H1 (cell line): ENCODE results near the gene GNAI2. TPM values are rescaled to one million over a fixed set of nuclear protein-coding genes. Genes with fewer than 3 reads are reported as not detected.

Experiments used
- CTCF ChIA-PET: fragments of 300-600 bp; sonication (Branson Sonifier 250); formaldehyde crosslinking; loops from one replicate; lab custom pipeline; 2021; ENCODE audit not compliant: partially characterized antibody; lab: Charles Lee
- POLR2A ChIA-PET: fragments of 300-600 bp; sonication (Branson Sonifier 250); formaldehyde crosslinking; loops from one replicate; lab custom pipeline; 2021; ENCODE audit warnings: inconsistent platforms; ENCODE audit not compliant: partially characterized antibody; lab: Charles Lee
- DNase-seq, 2 experiments: peaks; one replicate each; pipeline versions ENCODE4 v3.0.0 to v3.0.0-alpha.2; 2010 to 2022; ENCODE audit warnings: low spot score in 2 of 2, low read depth in 1 of 2, mixed read lengths in 1 of 2
- FAIRE-seq: peaks from 2 replicates; lab custom pipeline; 2011; peaks lifted over from hg19 to GRCh38; lab: Jason Lieb, UNC
- H2AFZ ChIP-seq: 2 replicates; pipeline ENCODE4 v1.8.1; 2012; ENCODE audit warnings: low read length, inconsistent platforms
- H2AK5ac ChIP-seq: 2 replicates; pipeline ENCODE4 v1.6.1; 2013; ENCODE audit warnings: low read depth, low read length
- H2BK120ac ChIP-seq: replicated peaks from 2 replicates; pipeline ENCODE3; 2013; ENCODE audit warnings: low read depth, low read length, inconsistent platforms
- H2BK12ac ChIP-seq: 2 replicates; pipeline ENCODE4 v1.6.1; 2013; ENCODE audit warnings: low read depth, low read length
- H2BK15ac ChIP-seq: 2 replicates; pipeline ENCODE4 v1.6.1; 2013; ENCODE audit warnings: low read length
- H2BK20ac ChIP-seq: 2 replicates; pipeline ENCODE4 v1.6.1; 2013; ENCODE audit warnings: low read length
- H2BK5ac ChIP-seq: 2 replicates; pipeline ENCODE4 v1.6.1; 2013; ENCODE audit warnings: low read depth, low read length
- H3K14ac ChIP-seq: 2 replicates; pipeline ENCODE4 v1.6.1; 2013; ENCODE audit warnings: inconsistent platforms; ENCODE audit not compliant: insufficient read length
- H3K18ac ChIP-seq: 2 replicates; pipeline ENCODE4 v1.6.1; 2013; ENCODE audit warnings: low read length; ENCODE audit errors: extremely low read depth
- H3K23ac ChIP-seq: 2 replicates; pipeline ENCODE4 v1.6.1; 2013; ENCODE audit warnings: inconsistent platforms; ENCODE audit not compliant: insufficient read length
- H3K23me2 ChIP-seq: 2 replicates; pipeline ENCODE4 v1.6.1; 2013; ENCODE audit warnings: low read depth, low read length
- H3K27ac ChIP-seq: 2 replicates; pipeline ENCODE4 v1.6.1; 2011; ENCODE audit warnings: low read depth, low read length, inconsistent platforms
- H3K27me3 ChIP-seq, 4 experiments: replicated peaks in 1 of 4; 1 replicate in 1 of 4; 2 replicates in 3 of 4; pipeline versions ENCODE4 v1.6.1 to v1.8.1; 2011 to 2013; ENCODE audit warnings: low read length in 3 of 4, mild to moderate bottlenecking in 3 of 4, inconsistent platforms in 2 of 4, mixed read lengths in 2 of 4, moderate library complexity in 1 of 4; ENCODE audit not compliant: control insufficient read depth in 3 of 4, insufficient read depth in 3 of 4; ENCODE audit errors: extremely low read depth in 1 of 4
- H3K36me3 ChIP-seq, 4 experiments: 2 replicates each; pipeline versions ENCODE4 v1.6.1 to v1.8.1; 2011 to 2013; ENCODE audit warnings: mild to moderate bottlenecking in 4 of 4, low read length in 3 of 4, moderate library complexity in 2 of 4, control low read depth in 1 of 4, inconsistent platforms in 1 of 4; ENCODE audit not compliant: insufficient read depth in 4 of 4, control insufficient read depth in 2 of 4
- H3K4ac ChIP-seq: replicated peaks from 2 replicates; pipeline ENCODE3; 2013; ENCODE audit warnings: low read length, low read depth, mixed read lengths, inconsistent platforms; ENCODE audit not compliant: insufficient read length
- H3K4me1 ChIP-seq, 4 experiments: replicated peaks in 1 of 4; 1 replicate in 1 of 4; 2 replicates in 3 of 4; pipeline versions ENCODE4 v1.6.1 to v1.8.1; 2011 to 2013; ENCODE audit warnings: low read length in 3 of 4, inconsistent platforms in 2 of 4, mixed read lengths in 1 of 4; ENCODE audit not compliant: insufficient read depth in 4 of 4, control insufficient read depth in 3 of 4
- H3K4me2 ChIP-seq, 2 experiments: 2 replicates each; pipeline versions ENCODE4 v1.6.1 to v1.8.1; 2011 to 2013; ENCODE audit warnings: low read depth in 2 of 2, low read length in 2 of 2, control low read depth in 1 of 2, inconsistent platforms in 1 of 2, mild to moderate bottlenecking in 1 of 2; ENCODE audit not compliant: insufficient read depth in 1 of 2
- H3K4me3 ChIP-seq, 4 experiments: fragments of 200-600, 300-600 bp in 1 of 4; sonication (generic), shearing (Covaris generic), sonication (Bioruptor Twin) in 1 of 4; 2 replicates each; pipeline versions ENCODE4 v1.5.1 to v1.8.1; 2011 to 2016; ENCODE audit warnings: low read length in 4 of 4, low read depth in 3 of 4, control low read depth in 2 of 4, inconsistent platforms in 2 of 4, mild to moderate bottlenecking in 2 of 4, mixed read lengths in 1 of 4, moderate library complexity in 1 of 4; ENCODE audit not compliant: insufficient read depth in 2 of 4; ENCODE audit errors: extremely low read depth in 1 of 4
- H3K56ac ChIP-seq: replicated peaks from 2 replicates; pipeline ENCODE3; 2013; ENCODE audit warnings: low read depth, mild to moderate bottlenecking, mixed read lengths, low read length, inconsistent platforms; ENCODE audit not compliant: insufficient read length
- H3K79me1 ChIP-seq: 2 replicates; pipeline ENCODE4 v1.6.1; 2013; ENCODE audit warnings: low read depth, low read length, control low read depth
- H3K79me2 ChIP-seq, 2 experiments: 2 replicates each; pipeline versions ENCODE4 v1.6.1 to v1.8.1; 2012 to 2013; ENCODE audit warnings: low read length in 2 of 2, mild to moderate bottlenecking in 2 of 2, inconsistent platforms in 1 of 2; ENCODE audit not compliant: insufficient read depth in 2 of 2, control insufficient read depth in 1 of 2
- H3K9ac ChIP-seq, 4 experiments: replicated peaks in 1 of 4; 1 replicate in 1 of 4; 2 replicates in 3 of 4; pipeline versions ENCODE4 v1.6.1 to v1.8.1; 2011 to 2013; ENCODE audit warnings: low read depth in 3 of 4, low read length in 3 of 4, control low read depth in 2 of 4, mild to moderate bottlenecking in 2 of 4, moderate library complexity in 2 of 4, inconsistent platforms in 1 of 4; ENCODE audit errors: extremely low read depth in 1 of 4
- H3K9me3 ChIP-seq, 2 experiments: 2 replicates each; pipeline versions ENCODE4 v1.6.1 to v1.8.1; 2012 to 2013; ENCODE audit warnings: mild to moderate bottlenecking in 2 of 2, moderate library complexity in 2 of 2, control low read depth in 1 of 2, inconsistent platforms in 1 of 2, low read depth in 1 of 2, low read length in 1 of 2, mixed read lengths in 1 of 2; ENCODE audit not compliant: insufficient read depth in 2 of 2
- H4K20me1 ChIP-seq, 2 experiments: replicated peaks in 1 of 2; 2 replicates each; pipeline versions ENCODE3 to v1.8.1; 2011 to 2013; ENCODE audit warnings: inconsistent platforms in 2 of 2, low read length in 2 of 2, mild to moderate bottlenecking in 1 of 2; ENCODE audit not compliant: insufficient read depth in 2 of 2, control insufficient read depth in 1 of 2
- H4K5ac ChIP-seq: 2 replicates; pipeline ENCODE4 v1.6.1; 2013; ENCODE audit warnings: low read length, low read depth, mixed read lengths, inconsistent platforms; ENCODE audit not compliant: insufficient read length
- H4K8ac ChIP-seq: 2 replicates; pipeline ENCODE4 v1.8.0; 2013; ENCODE audit warnings: mild to moderate bottlenecking, moderate library complexity, low read length, inconsistent platforms; ENCODE audit not compliant: insufficient read depth; ENCODE audit errors: extremely low read depth
- H4K91ac ChIP-seq: replicated peaks from 2 replicates; pipeline ENCODE3; 2013; ENCODE audit warnings: low read length, mixed read lengths, inconsistent platforms; ENCODE audit not compliant: insufficient read length
- CTCF ChIP-seq, 3 experiments: IDR thresholded peaks; 1 replicate in 2 of 3; 2 replicates in 1 of 3; pipeline versions ENCODE4 v1.5.1 to v1.6.1; 2011; ENCODE audit warnings: low read length in 3 of 3, mild to moderate bottlenecking in 3 of 3, inconsistent platforms in 2 of 3, low read depth in 1 of 3, moderate library complexity in 1 of 3; ENCODE audit not compliant: insufficient read depth in 1 of 3; ENCODE audit errors: control extremely low read depth in 1 of 3
- POU5F1 ChIP-seq: IDR thresholded peaks from 2 replicates; pipeline ENCODE4 v1.6.1; 2011; ENCODE audit warnings: low read depth, mild to moderate bottlenecking, low read length, moderate library complexity
- RAD21 ChIP-seq, 2 experiments: IDR thresholded peaks in 1 of 2; conservative IDR thresholded peaks in 1 of 2; 2 replicates each; pipeline ENCODE4 v1.6.1; 2011; ENCODE audit warnings: low read depth in 2 of 2, low read length in 2 of 2, improper control_type of control experiment in 1 of 2, inconsistent platforms in 1 of 2, mild to moderate bottlenecking in 1 of 2, moderate library complexity in 1 of 2
- TAF1 ChIP-seq: IDR thresholded peaks from 2 replicates; pipeline ENCODE4 v1.6.1; 2011; ENCODE audit warnings: mild to moderate bottlenecking, low read depth, low read length
- WGBS, 2 experiments: shearing (Covaris generic) in 1 of 2; methylation state at CpG; one replicate each; pipeline versions ENCODE4 v1.1.6 to v1.1.7; 2013 to 2015; ENCODE audit warnings: low lambda C conversion rate in 2 of 2, mixed read lengths in 2 of 2, inconsistent platforms in 1 of 2, low coverage in 1 of 2, missing lambda C conversion rate in 1 of 2; ENCODE audit not compliant: insufficient replicate concordance in 2 of 2, insufficient coverage in 1 of 2, insufficient read length in 1 of 2; ENCODE audit errors: extremely low coverage in 1 of 2, missing lambda C conversion rate in 1 of 2; 5-methylcytosine and 5-hydroxymethylcytosine counted together
- polyA plus RNA-seq, 7 experiments: library from polyadenylated mRNA; depleted of rRNA in 3 of 7; stranded (reverse) in 5 of 7; unstranded in 2 of 7; fragments of >200 nt in 5 of 7; fragments of 200-250 nt in 2 of 7; gene quantifications; 1 replicate in 5 of 7; 2 replicates in 1 of 7; 4 replicates in 1 of 7; pipeline versions ENCODE4 v1.2.1 to v1.2.3, GENCODE V29; 2011 to 2013; ENCODE audit warnings: missing spikeins in 2 of 7, mixed read lengths in 2 of 7
- total RNA-seq: library from RNA; stranded (reverse); fragmentation: NEBNext Ultra II Directional; extraction: Animal tissue kit (Norgen Biotek cat#: 25700); gene quantifications from 2 replicates; pipeline ENCODE4 v1.2.1, GENCODE V29; 2021

Gene GNAI2
- total and polyA plus RNA-seq, 2 of the 8 experiments (the other 6 are each of a cell fraction or from before 2014, with no cell fraction given) = 168 to 539 TPM

DNA sequence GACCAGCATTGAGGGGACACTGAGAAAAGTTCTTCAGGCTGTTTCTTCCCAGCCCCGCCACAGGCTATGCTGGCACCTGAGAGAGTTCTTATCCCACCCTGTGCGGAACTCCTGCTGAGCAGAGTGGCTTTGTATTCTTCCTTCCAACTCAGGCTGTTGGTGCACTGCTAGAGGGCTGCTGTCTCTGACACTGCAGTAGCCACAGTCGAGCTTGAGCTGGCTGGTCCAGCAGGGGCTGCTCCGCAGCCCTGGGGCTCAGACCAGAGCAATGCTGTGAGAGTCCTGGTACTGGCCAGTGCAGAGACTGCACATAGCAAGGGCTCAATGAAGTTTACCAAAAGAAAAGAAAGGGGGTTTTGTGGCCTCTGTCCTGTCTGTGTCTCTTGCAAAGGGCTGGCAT lies 3.6 kb downstream of the GNAI2 start:
- no peak overlapping the region for H3K9ac ChIP-seq
- H2BK5ac ChIP-seq = 0 out of 2 replicates have a peak overlapping the region, but pooled peaks have one; percentile 18
- H4K91ac ChIP-seq = no peak overlapping the region
- H3K4ac ChIP-seq = no peak overlapping the region
- ChIA-PET POLR2A (interaction anchor here (1.1 to 3.4 kb wide), 5 partner anchors 11 to 44 kb away, joined by 3 to 41 read pairs (median 9); no protein-coding TSS in a partner anchor), CTCF (interaction anchor here (1.7 to 53.5 kb wide), 4 partner anchors 18 to 116 kb away, joined by 5 to 2149 read pairs (median 1135); partner anchors contain the start of genes GNAI2, GNAT1, LSMEM2 and SEMA3B)
- H3K9me3 ChIP-seq = no peaks in the 10 kb centered on the region
- no peak for FAIRE-seq
- no peak for DNase-seq
- 0 out of 8 replicates have a peak overlapping the region, but pooled peaks of 1 of the 4 experiments have one; percentile 14 for H3K4me3 ChIP-seq
- 71% methylated on average over 4 of the region's 4 CpGs; no CpG with 5 or more reads in 1 of the 2 experiments for WGBS, 2 experiments
- H3K23ac ChIP-seq = no peak overlapping the region
- no peak overlapping the region for H3K27ac ChIP-seq
- H2AK5ac ChIP-seq = no peak overlapping the region
- peaks cover 0 to 3% (median 0%) of the 10 kb centered on the region in 4 experiments; a peak in 1 of 8 replicates for H3K36me3 ChIP-seq
- peaks cover 6 to 67% (median 61%) of the 10 kb centered on the region in 4 experiments for H3K4me1 ChIP-seq
- H4K20me1 ChIP-seq = peaks cover 15 to 41% of the 10 kb centered on the region in 2 experiments
- no peak overlapping the region for H2BK120ac ChIP-seq
- H2BK15ac ChIP-seq = 0 out of 2 replicates have a peak overlapping the region, but pooled peaks have one; percentile 31
- H3K27me3 ChIP-seq = no peaks in the 10 kb centered on the region
- no peak overlapping the region for H3K14ac ChIP-seq
- H2AFZ ChIP-seq = no peak overlapping the region
- no peak overlapping the region for H3K56ac ChIP-seq
- H3K79me2 ChIP-seq = peaks cover 33 to 82% of the 10 kb centered on the region in 2 experiments
- peaks cover 23% of the 10 kb centered on the region for H3K79me1 ChIP-seq
- no peak overlapping the region for H4K8ac ChIP-seq
- peak overlapping the region; percentile 56; the same call in 1 of the 2 replicates for H2BK20ac ChIP-seq
- TF ChIP-seq TAF1 = no peak
- no peak for TF ChIP-seq POU5F1
- TF ChIP-seq RAD21 (IDR thresholded peaks at IDR 0.05 in 1 of 2, conservative IDR thresholded peaks at IDR 0.05 in 1 of 2; ENCODE audit: low read depth in 2 of 2, low read length in 2 of 2) = 0 out of 4 replicates have a peak, but pooled peaks of 1 of the 2 experiments have one; percentile 8
- peak in 1 of 3 experiments; percentile 12; a peak in 1 of 4 replicates for TF ChIP-seq CTCF (IDR thresholded peaks at IDR 0.05; ENCODE audit: control extremely low read depth in 1 of 3, insufficient read depth in 1 of 3, low read depth in 1 of 3, low read length in 3 of 3)
- H3K4me2 ChIP-seq = peak overlapping the region; percentile 33 to 96; a peak in 3 of 4 replicates
- H2BK12ac ChIP-seq = 0 out of 2 replicates have a peak overlapping the region, but pooled peaks have one; percentile 31
- H3K23me2 ChIP-seq = peaks cover 21% of the 10 kb centered on the region; the same call in 1 of the 2 replicates
- peak overlapping the region; percentile 62; the same call in 1 of the 2 replicates for H3K18ac ChIP-seq
- H4K5ac ChIP-seq = no peak overlapping the region
